Fibroblast of the conjunctiva (primary cell): ENCODE data around the gene SLC25A26.

Experiments
- DNase-seq: peaks from one replicate; pipeline ENCODE4 v3.0.0-alpha.2; 2010; ENCODE audit warnings: low read depth

The SLC25A26 gene

DNA sequence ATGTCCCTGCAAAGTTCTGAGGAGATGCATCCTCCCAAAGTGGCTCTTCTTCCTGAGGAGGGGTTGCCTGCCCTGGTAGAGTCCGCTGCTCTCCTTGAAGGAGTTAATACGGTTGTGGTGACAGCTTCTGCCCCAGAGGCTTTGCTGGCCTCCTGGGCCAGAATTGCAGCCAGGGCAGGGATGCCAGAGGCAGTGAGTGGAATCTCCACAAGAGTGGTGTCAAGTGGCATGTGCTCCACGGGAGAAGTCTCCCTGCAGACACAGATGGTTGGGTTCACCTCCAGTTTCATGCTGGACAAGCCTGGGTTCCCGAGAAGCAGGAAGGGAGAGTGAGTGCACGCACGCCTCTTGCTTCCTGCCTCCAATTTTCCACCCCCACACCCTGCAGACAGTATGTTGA, 105.5 kb downstream of the SLC25A26 start:
- no peak for DNase-seq

DNA sequence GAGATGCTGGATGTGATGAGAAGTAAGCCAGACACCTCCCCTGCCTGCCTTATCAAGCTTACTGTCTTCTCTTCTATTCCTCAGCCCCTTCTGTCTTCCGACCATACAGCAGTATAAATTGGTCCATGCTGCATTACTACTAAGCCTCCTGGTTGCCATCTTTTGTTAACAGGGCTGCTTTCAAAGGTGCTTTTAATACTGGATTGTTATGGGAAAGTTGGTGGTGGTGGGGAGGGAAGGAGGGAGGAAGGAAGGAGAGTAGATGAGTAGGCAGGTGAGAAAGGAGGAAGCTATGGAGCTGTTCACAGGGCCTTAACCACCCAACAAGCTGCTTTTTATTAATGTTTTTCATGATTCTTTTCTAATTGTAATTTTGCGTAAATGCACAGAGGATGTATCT, 114.9 kb downstream of the SLC25A26 start:
- DNase-seq = no peak

DNA sequence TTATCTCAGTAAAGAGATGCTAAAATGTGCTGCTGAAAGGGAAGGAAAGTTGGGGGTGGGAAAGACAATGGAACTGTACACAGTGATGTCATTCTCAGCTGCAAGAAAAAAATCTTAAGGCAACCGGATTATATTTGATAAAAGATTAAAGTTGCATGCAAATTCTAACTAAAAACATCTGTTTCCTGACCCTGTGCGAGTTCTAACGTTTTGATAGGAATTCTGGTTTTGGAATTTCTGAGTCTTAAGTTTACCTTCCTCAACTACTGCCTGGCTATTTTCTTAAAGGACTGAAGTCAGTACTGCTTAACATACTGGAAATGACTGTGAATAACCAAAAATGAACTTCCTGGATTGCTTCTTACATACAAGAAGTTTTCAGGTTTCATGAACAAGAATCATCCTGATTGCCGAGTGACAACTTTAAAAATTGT, 115.5 kb downstream of the SLC25A26 start:
- DNase-seq = no peak

DNA sequence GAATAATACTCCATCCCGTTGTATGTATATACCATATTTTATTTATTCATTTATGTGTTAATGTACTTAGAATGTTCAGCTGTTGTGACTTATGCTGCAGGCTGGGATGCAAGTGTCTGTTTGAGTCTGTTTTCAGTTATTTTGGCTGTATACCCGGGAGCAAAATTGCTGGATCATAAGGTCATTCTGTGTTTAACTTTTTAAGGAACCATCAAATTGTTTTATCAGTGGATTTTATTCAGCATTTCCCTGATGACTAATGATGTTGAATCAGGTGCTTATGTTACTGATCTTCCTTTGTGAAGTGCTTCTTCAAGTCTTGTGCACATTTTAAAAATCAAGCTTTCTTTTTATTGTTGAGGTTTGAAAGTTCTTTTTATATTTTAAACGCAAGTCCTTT, 118.1 kb downstream of the SLC25A26 start:
- DNase-seq = peak; percentile 30

DNA sequence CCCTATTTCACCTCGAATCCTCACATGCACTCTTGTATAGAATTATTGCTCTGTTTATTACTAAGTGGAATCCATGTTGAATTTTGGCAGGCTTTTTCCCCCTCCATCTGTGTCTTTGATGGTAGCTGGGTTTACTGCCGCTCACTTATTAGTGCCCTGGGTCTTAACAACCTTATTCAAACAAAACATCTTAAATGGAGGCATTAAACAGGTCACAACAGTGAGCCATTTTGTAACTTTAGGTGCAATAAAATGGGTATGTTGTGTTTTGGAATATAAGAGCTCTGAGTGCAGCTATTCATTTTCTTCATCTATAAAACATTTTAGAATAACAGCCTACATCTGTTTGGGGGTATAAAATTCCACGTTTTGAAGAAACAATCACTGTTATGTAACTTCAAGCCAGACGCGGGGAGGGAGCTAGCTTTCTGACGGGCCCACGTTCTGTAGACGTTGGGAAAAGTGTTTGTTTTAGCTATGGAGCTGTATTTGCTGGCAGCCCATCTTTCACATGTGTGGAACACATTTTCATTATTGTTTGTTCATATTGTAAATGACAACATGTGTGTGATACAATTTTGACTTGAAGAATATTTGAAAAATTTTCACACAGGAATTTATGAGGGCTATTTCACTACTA, 122.0 kb downstream of the SLC25A26 start:
- DNase-seq = no peak

DNA sequence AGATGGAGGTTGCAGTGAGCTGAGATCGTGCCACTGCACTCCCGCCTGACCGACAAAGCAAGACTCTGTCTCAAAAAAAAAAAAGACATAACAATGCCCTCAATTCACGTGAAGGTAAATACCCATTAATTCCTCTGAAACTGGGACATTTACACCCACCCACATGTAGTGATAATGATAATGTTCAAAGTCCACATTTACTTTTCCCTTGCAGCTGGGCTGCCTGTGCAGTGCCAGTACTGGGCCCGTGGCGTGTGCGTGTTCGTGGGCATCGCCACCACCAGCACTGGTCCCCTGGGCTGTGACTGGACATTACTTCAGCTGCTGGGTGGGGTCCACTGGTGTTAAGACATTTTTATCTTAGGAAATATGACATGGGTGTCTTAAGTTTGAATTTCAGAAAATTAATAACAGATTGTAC, 123.6 kb downstream of the SLC25A26 start:
- no peak for DNase-seq

DNA sequence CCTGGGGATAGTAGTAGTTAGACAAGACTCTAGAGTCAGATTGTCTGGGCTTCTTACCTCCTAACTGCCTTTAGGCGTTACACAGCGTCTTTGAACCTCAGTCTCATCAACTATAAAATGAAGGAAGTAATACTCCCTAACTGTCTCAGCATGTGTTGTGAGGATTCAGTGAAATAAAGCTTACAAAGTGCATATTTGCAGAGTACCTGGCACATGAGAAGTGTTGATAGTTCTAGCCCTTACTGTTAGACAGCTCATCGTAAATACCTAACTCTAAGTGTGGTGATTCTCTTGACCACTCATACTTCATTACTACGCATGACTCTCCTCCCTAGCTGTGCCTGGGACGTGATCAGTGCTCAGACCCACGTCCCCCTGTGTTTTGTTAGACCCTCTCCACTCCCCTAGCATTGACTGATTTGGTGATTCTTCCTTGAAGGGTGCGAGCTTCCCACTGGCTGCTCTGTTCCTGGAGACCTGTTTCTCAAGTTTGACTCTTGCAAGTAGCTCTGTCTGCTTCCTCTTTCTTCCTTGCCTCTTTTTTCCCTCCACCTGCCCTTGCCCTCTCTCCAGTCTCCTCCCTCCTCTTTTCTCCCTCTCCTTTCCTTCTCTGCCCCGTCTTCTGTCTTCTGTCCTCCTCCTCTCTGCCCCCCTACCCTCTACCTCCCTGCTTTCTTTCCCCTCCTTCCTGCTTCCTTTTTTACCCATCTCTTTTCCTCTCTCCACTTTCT, 124.2 kb downstream of the SLC25A26 start:
- no peak for DNase-seq

DNA sequence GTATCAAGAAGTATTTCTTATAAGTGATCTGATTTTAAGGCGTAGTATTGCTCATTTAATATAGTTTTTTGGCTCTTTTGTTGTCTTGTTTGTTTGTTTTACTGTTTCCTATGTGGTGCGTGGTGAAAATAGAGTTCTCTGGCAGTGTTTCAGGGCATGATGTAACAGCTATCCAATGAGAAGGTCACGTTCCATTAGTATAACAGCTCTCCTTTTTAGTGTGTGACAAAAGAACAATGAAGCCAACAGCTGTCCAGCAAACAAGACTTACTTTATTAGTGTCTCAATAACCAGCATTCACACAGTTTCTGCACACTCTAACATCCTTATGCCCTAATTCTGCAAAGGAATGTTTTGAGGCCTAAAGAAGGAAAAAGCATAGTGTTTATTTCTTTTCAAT, 127.9 kb downstream of the SLC25A26 start:
- no peak for DNase-seq

DNA sequence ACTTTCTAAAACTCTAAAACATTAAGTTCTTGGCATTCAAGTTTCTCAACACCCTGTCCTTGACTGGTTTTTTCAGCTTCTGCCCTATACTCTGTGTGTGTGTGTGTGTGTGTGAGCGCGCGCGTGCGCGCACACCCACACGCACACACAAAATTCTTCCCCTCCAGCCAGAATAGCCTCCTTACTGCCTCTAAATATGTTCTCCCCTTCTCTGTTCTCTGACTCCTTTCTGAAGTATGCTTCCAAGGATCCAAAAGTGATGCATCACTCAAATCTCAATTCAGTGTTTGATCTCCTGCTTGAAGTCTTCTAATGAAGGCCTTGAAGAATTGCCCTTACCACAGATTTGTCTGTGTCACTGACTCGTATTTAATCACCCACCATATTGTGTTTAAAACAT, 129.8 kb downstream of the SLC25A26 start:
- no peak for DNase-seq

DNA sequence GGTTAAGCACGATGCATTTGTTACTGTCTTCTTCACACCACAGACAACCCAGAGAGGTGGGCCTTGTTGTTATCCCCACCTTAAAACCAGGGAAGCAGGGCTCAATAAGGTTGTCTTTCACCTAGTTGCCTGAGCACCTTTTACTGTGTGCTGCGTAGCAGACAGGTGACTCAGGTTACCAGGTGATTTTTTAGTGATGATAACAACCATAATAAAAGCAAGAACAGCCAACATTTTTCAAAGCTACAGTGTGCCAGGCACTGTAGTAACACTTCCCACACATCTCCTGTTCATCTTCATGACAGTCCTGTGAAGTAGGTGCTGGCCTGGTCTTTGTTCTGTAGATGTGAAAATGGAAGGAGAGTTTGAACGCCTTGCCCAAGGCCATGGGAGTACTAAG, 132.2 kb downstream of the SLC25A26 start:
- no peak for DNase-seq

DNA sequence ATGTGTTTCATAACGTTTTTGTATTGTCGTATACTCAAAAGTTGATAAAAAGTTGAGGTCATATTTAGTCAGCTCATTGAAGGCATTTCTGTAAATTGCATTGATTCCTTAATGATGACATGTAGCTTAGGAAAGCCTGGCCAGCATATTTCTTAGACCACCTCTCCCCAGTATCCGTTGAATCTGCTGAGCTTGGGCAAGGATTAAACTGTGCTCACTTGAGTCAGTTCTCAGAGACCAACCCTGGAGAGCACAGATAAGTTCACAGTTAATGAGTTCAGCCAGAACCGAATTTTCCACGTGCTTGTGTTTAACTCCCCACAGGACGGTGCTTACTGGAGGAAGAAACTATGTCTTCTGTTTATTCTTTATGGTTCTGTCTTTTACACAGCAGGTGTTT, 132.7 kb downstream of the SLC25A26 start:
- DNase-seq = no peak

DNA sequence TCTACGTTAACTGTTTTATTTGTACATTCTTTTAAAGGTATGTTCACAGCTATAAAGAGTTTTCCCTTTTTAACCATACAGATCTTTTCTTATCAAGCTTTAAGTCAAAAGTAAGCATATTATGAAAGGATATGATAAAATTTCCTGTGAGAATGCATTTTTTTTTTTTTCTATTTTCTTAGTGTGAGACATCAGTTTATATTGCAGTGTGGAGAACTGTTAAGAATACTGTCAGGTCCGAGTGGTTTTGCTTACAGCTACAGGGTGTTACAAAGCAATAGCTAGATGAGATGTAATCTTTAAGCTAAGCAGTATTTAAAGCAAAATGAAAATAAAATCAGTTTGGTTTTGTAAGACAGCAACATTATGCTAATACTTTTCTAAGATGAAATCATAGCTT, 133.2 kb downstream of the SLC25A26 start:
- DNase-seq = no peak

DNA sequence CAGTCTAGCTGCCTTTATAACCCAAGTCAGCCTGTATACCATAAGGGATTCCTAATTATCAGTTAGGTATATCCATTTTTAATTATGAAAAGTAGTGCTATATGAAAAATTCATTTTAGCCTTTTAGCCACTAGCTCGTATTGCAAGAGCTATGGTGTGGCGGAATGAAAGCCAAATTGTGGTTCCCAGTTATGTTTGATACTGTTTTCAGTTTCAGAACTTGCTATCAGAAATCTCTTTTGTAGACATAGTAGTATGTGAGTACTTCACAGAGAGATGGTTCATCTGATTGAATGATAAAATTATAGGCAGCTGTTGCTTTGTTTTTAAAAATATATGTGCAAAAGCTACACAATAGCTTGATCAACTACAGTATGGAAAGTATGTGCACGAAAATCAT, 134.6 kb downstream of the SLC25A26 start:
- DNase-seq = no peak

DNA sequence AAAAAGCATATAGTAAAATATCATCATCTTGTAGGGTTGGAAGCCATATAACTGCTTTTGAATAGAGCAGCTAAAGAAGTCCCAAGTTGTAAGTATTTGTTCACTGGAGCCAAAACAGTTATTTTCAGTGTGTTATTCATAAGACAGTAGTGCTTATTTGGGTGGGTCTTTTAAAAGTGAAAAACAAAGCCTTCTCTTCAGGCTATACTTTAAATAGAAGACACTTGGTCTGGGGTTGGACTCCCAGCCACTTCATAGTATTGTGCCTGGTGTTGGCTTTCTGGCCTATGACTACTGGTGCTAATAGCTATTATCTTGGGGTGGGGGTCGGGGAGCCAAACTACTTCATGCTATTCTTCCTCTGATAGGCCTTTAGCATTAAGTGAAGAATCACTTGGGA, 135.2 kb downstream of the SLC25A26 start:
- DNase-seq = no peak

DNA sequence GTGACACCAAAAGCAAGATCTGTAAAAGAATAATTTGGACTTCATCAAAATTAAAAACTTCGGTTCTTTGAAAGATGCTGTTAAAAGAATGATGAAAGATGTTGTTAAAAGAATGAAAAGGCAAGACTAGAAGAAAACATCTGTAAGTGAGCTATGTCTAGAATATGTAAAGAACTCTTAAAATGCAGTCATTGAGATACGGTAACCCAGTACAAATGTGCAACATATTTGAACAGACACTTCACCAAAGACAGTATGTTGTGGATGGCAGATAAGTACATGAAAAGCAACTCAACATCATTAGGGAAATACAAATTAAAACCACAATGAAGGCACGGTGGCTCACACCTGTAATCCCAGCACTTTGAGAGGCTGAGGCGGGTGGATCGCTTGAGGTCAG, 140.6 kb downstream of the SLC25A26 start:
- DNase-seq = no peak

DNA sequence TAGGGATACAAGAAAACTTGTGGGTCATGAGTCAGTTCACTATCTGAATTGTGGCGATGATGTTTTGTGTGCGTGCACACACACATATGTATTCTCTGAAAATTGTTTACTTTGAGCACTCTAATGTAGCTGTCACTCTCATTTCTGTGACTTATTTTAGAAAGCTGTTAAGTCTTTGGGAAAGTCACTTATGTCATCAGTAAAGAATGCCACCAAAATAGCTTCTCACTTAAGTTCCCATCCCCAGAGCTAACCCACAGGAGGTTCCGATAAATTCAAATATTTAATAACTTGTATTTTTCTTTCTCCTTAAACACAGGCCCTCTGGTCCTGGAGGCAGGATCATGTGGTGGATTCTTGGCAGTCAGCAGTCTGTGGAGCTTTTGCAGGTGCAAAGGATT, 141.7 kb downstream of the SLC25A26 start:
- peak; percentile 20 for DNase-seq

DNA sequence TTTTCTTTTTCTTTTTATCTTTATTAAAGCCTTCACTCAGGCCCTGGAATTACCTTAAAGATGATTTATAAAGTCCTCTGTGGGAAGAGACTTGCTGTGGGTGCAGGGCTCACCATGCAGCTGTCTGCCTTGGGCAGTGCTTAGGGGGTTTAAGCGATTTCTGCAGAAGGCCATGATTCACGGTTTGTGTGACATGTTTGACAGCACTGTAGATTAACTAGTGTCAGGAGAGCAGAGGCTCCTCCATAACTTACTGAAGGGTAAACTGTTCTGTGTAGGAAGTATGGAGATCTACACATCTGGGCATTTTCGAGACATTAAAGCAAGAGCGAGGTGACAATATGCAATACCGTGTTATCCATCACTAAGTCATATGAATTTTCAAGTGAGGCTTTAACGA, 142.3 kb downstream of the SLC25A26 start:
- no peak for DNase-seq

DNA sequence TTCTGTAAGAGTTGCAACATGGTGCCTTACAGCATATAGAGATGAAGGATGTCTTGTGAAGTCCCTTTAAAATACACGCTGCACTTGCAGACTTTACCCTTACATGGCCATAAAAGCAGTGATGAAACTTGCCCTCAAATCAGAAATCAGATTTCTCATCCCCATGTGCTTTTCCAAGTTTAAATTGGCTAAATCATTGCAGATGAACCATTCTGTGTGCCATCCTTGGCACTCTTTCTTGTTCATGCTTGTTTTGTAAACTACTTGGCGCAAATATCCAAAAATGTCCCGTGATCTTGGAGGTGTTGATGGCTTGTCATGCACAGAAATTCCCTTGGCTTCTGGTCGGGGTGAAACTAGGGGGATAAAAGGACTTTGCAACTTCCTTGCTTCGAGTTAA, 144.3 kb downstream of the SLC25A26 start:
- DNase-seq = no peak

DNA sequence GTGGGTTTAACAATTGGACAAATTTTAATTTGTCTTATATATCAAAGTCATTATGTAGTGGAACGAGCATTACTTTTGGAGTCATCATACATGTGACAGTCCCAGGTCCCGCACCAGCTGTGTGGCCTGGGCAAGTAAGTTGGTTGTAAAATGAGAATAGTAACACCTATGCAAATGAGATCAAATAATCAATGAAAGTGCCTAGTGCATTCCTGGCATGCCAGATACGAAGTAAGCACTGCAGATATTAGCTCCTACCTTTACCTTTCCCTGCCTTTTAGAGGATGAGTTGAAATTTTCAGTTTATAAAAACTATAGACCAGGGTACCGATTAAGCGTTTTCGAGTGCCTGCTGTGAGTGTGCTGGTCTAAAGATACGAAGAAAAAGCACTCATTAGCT, 145.9 kb downstream of the SLC25A26 start:
- DNase-seq = no peak

DNA sequence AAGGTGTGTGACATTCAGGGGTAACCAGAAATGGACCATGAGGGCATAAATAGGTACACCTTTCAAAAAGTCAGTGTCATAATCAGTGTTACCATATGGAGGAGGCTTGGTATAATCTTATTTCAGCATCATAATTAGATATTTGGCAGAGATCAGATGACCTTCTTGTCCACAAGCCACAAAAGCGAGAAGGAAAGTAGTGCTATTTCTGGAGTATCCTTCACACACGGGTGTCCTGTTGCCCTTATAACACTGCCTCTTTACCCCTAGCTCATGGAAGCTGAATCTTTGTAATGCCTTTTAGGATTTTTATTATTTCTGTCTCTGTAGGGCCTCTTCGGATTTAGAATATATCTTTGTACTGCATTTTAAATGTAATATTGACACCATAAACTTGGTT, 147.2 kb downstream of the SLC25A26 start:
- no peak for DNase-seq

DNA sequence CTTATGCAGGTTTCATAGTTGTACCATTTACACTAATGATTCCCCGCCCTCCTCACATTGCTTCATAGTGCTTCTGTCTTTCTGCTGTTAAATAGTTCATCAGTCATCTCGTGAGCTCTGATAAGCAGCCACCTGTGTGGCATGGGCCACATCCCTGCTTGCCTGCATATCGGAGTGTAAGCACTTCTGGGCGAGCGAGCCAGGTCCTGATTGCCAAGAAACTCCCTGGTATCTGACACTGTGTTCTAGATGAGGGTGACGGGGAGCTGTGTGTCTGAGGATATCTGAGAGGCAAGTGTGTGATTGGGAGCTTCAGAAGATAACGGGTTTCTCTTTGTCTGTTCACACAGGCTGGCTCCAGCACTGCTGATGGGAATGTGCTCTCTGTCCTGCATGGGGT, 149.4 kb downstream of the SLC25A26 start:
- no peak for DNase-seq

DNA sequence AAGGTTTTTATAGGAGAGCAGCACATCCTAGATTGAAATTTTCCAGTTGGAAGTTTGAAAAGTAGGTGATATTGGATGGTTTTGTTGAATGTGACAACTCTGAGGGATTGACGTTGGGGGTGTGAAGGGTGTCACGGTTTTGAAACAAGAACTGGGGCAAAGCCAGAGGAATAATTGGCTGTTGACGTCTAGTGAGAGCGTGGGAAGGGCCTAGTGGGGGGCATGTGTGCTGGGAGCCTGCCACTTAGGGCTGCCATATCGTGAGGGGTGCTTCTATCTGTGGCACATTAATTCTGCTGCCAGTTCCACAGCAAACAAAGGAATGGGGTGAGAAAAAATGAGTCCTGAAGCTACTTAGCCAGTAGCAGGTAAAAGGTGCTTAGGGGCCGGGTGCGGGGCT, 150.6 kb downstream of the SLC25A26 start:
- no peak for DNase-seq

DNA sequence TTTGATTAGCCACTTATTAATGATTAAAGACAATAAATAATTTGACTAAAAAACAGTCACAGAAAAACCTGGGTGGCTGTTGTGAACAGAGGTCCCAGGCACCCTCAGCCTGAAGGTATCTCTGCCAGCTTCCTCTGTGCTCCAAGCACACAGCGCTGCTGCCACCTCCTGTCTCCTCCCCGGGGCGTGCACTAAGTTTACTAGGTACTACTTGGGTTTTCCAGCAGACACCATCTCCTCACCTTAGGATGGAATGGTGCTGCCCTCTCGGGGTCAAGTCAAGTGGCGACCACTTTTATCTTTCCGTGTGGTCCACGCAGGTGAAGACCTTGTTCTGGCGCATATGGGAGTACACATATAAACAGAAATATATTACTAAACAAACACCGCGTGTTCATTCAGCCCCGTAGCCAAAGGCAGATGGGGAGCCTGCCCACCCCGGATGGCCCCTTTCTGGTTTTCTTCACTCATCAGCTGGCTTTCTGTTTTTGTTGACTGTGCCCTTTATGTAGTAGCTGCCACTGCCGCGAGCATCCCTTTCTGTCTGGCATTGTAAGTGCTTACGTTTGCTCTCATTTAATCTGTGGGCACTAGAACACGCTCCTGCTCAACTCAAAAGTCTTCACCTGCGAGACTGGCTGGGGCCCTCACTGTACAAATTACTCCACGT, 152.0 kb downstream of the SLC25A26 start:
- DNase-seq = no peak
